ENCODE results near the gene RTEL1.
A peak's percentile ranks its signal among the peaks of the same experiment; 100 is the strongest.

Gene RTEL1

DNA sequence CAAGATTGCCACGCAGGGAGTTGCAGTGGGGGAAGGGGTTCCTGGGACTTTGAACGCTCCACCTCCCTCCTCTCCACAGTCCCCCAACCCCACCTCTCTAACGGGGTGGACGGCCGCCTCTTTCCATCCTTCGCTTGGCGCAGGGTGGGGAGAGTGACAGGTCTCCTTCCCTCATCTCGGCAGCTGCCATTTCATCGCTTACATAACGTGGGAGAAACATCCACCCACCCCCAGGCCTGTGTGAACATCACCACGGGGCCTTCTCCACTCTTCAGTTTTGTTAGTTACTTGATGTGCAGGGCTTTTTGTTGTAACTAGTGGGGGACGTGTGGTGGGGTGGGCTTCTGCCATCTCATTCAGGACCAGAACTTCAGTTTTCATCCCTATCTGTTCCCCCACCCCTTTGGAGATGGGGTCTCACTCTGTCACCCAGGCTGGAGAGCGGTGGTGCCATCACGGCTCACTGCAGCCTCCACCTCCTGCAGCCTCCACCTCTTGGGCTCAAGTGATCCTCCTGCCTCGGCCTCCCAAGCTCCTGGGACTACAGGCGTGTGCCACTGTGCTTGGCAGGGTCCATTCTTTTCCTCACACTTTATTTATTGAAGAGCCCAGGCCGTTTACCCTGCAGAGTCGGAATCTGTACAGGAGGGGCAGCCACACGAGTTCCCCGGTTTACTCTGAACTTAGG lies 17.7 kb downstream of the RTEL1 start:
- DNase-seq, result no peak

DNA sequence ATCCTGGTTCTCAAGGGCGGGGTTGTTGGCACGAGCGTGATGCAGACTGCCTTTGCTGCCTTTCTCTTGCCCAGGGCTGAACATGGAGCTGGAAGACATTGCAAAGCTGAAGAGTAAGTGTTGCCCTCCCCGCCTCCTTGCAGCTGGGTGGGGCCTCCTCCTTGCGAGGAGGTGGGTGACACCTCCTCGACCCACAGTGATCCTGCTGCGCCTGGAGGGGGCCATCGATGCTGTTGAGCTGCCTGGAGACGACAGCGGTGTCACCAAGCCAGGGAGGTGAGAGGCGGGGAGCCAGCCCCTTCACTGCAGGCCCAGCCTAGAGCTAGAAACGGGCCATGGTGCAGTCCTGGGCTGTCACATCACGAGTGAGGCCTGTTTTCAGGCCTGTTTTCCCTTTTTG lies 20.0 kb downstream of the RTEL1 start:
- DNase-seq, result no peak

DNA sequence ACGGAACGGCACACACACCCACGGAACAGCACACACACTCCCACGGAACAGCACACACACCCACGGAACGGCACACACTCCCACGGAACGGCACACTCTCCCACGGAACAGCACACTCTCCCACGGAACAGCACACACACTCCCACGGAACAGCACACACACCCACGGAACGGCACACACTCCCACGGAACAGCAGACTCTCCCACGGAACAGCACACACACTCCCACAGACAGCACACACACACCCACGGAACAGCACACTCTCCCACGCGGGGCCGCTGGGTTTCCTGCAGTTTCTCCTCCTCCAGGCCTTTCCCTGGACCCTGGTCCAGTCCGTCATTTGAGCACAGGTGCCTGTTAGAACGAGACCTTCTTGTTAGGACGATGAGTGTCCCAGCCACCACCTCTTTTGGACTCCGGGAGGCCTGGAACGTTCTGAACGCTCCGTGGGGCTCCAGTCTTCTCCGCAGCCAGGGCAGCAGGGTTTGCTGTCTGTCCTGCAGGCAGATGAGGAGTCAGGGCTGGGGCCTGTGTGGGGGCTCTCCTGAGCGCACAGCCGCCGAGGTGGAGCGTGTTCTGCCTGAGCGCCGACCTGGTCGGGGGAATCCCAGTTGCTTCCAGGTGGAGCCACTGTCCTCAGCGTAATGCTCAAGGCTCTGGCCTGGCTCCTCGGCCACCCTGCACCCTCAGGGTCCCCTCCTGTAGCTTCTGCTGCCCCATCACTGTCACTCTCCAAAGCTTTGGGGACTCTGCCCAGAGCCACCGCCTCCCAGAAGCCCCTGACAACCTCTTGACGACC lies 20.8 kb downstream of the RTEL1 start:
- DNase-seq, result no peak

DNA sequence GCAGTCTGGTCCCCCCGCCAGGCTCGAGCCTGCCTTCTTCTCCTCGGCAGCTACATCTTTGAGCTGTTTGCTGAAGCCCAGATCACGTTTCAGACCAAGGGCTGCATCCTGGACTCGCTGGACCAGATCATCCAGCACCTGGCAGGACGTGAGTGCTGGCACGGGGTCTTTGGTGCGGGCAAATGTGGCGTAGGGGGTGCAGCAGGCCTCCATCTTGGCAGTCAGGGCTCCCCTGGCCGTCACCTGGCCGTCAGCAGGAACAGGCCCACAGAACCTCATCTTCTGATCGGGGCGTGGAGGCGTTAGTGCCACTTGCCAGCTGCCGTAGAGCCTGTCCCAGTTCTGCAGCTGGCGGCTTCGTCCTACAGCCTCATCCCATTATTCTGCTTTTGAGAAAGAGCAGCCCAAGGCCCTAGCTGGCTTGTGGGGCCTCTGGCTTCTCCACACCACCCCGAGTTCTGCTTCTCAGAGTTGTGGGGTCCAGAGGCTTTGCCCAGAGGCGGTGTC lies 21.7 kb downstream of the RTEL1 start:
- no peak for DNase-seq

DNA sequence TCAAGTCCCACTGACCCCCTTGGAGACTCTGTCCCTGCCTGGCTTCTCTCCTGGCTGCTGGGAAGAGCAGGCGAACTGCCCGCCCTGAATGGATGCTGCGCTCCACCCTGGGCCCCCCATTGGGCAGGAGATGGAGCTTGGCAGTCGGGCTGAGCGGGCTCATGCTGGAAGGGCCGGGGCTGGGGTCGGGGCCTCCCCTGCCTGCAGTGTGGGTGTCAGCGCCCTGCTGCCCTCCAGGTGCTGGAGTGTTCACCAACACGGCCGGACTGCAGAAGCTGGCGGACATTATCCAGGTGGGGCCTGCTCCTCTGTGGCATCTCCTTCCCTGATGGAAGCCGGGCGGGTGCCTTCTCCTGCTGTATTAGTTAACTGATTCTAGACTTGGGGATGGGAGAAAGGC lies 22.3 kb downstream of the RTEL1 start:
- no peak for DNase-seq

DNA sequence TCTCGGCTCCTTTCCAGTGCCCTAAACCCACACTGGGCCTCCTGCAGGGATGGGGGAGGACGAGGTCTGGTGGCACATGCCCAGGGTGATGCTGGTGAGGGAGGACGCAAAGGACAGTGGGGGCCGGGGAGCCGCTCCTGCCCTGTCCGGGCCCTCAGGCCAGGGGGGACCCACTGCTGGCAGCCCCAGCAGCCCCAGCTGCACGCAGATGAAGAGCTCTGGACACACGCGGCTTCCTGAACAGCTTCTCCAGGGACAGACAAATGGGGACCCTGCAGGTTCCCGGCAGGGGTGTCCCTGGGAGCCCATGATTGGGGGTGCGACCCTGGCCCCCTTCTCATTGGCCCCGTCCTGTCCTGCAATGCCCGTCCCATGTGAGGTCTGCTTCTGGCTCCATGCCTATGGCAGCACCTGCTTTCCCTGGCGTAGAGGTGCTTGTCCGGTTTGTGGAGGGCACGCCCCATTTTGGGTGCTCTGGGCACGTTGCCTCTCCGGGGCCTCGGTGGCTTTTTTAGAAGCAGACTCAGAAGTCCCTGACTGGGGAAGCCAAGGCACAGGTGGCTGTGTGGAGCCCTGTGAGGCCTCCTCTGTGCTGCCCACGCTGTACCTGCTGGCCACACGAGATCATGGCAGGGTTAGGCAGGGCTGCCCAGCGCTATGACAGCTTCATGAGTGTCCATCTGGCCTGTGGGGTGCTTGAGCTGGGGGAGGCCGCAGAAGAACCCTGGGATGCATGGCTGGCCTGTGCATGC lies 22.9 kb downstream of the RTEL1 start:
- DNase-seq, result no peak

DNA sequence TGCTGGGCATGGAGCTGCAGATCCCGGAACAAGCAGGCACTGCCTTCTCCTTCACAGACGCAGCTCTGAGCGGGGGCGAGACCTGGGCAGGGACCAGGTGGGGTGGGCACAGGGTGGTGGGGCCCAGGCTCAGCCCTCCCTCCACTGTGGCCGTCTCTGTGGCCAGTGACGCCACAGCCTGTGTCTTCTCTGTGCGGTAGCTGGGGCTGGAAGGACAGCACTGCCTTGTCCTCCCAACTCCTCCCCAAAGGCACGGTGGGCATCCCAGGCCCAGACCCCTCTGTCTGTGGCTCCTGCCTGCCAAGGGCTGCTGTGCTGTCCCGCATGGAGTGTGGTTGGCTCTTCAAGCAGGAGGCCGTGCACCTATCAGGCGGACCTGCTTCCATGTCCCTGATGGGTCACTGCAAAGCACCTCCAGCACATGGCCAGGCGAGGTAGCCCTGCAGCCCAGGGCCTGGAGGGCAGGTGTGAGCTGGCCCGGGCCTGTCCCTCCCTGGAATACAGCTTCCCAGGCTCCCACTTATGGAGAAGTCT lies 23.6 kb downstream of the RTEL1 start:
- no peak for DNase-seq

DNA sequence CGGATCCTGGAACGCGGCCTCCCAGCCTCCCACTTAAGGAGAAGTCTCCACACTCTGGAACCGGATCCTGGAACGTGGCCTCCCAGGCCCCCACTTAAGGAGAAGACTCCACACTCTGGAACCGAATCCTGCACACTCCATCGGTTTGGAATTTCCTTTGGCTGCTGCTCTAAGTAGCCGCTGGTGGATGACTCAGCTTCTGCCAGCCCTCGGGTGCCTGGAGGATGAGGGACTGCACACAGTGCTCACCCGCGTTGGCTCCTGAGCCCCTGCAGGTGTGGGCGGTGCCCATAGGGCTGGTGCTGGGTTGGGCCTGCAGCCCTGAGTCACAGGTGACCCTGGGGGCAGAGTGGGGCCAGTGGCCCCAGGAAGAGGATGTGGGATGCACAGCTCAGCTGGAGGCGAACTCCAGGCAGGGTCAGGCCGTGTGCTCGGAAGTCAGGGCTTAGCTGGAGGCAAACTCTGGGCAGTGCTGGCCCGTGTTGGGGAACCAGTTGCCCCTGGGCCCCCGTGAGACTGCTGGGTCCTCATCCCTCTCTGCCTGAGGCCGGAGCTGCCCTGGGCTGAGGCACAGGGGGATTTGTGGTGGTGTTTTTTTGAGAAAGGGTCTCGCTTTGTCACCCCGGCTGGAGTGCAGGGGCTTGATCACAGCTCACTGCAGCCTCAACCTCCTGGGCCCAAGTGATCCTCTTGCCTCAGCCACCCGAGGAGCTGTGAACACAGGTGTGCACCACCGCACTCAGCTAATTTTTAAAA lies 24.4 kb downstream of the RTEL1 start:
- no peak for DNase-seq

DNA sequence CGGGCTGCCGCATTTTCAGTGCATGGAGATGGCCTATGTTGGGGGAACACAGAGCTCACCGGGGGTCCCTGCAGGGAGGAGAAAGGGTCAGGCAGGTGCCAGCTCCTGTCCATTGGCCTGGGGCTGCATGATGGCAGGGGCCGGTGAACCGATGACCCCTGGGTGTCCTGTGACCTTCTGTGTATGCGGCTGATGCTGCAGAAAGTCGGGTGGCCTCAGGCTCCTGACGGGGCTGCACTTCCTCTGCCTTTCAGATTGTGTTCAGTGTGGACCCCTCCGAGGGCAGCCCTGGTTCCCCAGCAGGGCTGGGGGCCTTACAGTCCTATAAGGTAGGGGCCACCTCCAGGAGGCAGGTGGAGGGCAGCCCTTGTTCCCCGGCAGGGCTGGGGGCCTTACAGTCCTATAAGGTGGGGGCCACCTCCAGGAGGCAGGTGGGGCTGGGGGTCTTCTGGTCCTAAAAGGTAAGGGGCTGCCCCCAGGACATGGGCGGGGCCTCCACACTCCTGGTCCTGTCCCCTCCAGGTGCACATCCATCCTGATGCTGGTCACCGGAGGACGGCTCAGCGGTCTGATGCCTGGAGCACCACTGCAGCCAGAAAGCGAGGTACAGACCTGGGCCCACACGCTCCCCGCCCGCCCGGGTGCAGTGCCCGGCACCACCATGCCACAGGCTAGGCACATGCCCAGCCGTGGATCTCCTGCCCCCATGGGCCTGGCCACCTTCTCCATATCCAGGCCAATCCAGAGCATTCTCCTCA lies 27.3 kb downstream of the RTEL1 start:
- no peak for DNase-seq

DNA sequence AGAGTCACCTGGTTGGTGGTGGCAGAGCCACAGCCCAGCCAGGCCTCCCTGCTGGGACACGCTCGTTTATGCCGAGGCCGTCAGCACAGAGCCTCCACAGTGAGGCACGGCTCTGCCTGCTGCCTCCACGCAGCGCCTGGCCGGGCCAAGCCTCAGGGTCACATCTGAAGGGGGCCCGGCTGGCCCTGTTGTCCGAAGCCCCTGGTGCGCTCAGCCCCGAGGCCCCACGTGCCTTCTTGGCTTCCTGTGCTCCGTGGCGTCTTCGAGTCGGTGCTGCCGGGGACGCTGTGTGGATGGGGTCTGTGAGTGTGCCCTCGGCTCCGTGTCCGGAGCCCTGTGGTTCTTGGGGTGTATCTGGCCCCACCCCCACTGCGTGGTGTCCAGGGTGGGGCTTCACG lies 28.0 kb downstream of the RTEL1 start:
- DNase-seq, result no peak

DNA sequence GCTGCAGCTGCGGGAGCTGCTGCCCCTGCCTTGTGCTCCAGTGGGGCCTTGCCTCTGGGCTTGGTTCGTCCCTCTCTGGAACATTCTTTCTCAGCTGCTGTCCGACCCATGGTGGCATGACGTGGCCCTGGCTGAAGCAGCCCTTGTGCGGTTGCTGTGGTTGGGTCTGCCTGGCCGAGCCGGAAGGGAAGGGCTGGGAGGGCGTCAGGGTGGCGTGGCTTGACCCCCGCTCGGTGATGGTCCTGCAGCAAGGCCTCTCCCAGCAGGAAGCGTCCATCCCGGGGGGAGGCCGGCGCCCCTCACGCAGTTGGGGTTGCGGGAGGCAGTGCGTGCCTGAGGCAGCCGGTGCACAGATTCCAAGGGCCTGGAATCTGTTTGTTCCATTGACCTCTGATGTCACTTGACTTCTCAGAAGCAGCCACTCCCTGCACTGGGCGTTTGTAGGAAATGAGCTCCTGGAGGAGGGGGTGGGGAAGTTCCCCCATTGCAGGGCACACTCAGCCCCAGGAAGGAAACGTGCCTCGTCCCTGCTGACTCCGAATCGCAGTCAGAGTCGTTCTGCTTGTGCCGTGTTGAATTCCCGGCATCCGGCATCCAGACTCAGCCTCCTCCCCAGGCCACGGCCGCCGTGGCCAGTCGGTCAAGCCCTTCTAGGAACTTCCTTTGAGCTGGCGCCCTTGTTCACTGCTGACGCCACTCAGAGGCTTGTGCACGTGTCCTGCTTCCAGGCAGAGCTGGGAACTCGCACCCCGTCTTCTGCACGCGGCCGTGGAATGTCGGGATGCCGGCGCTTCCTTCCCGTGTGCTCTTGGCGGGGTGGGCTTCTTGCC lies 28.6 kb downstream of the RTEL1 start:
- peak; percentile 50 to 70 for DNase-seq

DNA sequence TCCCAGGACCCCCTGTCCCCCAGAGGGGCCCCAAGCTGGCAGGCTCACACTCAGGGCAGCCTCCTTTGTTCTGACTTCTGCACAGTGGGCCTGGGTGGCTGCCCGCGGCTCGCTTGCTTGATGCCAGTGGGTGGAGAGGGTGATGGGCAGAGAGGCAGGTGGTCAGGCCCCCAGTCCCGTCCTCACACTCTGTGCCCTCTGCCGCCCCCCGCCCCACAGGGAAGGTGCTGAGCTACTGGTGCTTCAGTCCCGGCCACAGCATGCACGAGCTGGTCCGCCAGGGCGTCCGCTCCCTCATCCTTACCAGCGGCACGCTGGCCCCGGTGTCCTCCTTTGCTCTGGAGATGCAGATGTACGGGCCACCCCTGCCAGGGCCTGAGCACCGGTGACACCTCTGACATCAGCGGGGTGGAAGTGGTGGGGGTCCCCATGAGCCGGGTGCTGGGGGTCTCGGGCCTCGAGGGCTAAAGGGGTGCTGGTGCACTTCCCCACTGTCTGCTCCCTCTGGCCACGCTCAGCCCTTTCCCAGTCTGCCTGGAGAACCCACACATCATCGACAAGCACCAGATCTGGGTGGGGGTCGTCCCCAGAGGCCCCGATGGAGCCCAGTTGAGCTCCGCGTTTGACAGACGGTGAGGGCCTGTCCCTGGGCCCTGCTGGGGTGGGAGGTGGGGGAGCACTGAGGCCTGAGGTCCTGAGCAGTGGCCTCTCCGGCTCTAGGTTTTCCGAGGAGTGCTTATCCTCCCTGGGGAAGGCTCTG lies 29.5 kb downstream of the RTEL1 start:
- no peak for DNase-seq

DNA sequence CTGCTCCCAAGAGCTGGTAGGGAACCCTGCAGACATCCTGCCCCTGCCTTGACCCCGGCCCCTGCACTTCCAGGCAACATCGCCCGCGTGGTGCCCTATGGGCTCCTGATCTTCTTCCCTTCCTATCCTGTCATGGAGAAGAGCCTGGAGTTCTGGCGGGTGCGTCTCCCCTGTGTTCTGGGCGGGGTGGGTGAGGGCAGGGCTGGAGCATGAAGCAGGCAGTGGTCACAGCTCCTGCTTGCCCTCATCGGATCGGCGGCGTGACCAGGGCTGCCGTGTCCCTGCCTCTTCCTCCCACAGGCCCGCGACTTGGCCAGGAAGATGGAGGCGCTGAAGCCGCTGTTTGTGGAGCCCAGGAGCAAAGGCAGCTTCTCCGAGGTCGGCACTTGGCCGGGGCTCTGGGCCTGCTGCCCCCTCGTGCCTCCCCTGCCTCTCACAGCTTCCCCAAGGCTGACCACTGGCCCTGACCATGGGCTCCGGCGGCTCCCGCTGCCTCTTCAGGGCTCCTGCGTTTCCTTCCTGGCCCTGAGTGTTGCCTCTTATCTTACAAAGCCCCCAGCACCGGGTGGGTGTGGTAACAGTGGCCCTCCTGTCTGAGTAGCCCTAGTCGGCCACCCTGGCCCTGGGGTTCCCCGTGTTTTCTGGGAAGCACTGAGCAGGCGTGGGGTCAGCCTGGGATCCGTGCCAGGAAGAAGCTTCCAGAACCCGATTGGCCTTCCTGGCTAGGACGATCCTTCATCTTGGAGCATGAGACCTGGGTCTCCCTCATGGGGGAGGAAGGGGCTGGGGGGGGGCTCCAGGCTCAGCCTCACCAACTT lies 30.3 kb downstream of the RTEL1 start:
- DNase-seq, result no peak

DNA sequence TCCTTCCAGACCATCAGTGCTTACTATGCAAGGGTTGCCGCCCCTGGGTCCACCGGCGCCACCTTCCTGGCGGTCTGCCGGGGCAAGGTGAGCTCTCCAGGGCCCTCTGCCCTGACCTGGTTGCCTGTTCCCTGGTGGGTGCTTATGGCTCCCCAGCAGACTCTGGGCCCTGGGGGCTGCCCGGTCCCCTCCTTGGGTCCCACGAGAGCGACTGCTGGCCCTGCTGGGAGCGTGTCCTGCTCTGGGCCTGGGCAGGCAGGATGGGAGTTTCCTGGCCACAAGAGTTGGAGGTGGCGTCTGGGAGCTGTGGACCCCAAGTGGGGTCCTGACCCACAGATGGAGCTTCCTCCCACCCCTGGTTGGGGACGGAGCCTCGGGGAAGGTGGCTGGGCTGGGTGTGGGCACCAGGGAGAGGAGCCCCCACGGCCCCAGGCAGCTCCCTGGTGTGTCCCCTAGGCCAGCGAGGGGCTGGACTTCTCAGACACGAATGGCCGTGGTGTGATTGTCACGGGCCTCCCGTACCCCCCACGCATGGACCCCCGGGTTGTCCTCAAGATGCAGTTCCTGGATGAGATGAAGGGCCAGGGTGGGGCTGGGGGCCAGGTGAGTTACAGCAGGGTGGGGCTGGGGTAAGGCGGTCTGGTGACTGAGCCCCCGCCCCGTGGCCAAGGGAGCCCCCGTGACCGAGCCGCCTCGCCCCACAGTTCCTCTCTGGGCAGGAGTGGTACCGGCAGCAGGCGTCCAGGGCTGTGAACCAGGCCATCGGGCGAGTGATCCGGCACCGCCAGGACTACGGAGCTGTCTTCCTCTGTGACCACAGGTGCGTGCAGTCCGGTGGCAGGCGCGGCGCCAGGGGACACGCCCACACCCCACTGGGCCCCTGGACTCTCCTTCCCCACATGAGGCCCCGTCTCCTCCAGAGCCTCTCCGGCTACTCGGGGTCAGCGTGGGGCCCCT lies 31.2 kb downstream of the RTEL1 start:
- no peak for DNase-seq

DNA sequence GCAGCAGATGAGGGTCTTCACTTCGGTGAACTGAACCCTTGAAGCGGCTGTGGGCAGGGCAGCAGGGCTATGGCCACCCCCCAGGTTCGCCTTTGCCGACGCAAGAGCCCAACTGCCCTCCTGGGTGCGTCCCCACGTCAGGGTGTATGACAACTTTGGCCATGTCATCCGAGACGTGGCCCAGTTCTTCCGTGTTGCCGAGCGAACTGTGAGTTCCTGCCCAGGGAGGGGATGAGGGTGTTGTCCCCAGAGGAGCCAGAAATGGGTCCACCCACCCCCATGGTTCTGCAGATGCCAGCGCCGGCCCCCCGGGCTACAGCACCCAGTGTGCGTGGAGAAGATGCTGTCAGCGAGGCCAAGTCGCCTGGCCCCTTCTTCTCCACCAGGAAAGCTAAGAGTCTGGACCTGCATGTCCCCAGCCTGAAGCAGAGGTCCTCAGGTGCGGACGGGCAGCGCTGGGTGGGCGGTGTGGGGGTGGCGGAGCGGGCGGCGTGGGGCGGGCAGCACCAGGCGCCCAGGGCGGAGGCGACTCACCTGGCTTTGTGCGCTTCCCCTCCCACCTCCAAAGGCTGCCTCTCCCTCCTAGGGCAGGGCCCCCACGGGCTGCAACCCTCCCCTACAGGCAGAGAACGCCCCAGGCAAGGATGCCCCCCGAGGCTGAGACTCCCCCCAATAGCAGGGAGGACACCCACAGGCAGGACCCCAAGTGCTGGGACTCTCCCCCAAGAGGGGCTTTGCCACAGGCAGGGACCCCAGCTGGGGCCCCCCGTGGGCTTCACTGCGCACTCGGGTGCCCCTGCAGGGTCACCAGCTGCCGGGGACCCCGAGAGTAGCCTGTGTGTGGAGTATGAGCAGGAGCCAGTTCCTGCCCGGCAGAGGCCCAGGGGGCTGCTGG lies 32.1 kb downstream of the RTEL1 start:
- no peak for DNase-seq

DNA sequence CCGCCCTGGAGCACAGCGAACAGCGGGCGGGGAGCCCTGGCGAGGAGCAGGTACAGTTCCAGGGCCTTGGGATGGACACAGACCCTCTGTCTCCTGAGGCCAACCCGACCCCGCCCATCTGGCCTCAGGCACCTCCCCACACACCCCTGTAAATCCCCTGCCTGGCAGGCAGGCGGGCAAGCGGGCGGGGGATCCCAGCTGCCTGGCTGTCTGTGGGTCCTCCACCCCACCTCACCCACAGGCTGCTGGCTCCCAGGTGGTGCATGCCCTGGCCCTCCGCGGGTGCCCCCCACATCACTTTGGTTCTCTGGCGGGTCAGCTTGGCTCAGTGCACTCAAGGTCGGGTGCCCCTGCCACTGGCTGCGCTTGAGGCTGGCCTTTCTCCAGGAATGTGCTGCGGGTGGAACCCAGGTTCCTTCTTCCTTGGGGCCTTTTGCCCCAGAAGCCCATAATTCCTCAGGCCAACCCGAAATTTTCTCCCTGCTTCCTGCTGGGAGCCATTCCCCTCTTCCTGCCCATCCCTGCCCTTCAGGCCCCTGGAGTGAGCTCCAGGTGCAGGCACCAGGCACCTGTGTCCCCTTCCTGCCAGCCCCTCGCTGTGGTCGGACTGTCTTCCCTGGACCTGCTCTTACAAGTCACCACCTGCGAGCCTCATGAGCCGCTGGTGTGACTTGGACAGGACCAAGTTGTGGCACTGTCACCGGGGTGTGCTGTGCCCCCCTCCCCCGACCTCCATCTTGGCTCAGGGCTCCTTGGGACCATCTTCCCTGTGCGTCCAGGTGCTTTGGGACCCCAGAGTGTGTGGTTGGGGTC lies 33.0 kb downstream of the RTEL1 start:
- DNase-seq, result no peak

Measured in bone marrow (tissue), 2 donors.